ENCODE measurements around the gene PCAT7. TPM values are rescaled to one million over a fixed set of nuclear protein-coding genes. Genes with fewer than 3 reads are reported as not detected.
A peak's percentile ranks its signal among the peaks of the same experiment; 100 is the strongest.

PCAT7 gene
- total and polyA plus RNA-seq, 2 donors (not counting 3 experiments of a cell fraction or from before 2014, with no cell fraction given), result not detected

GRCh38 chr9:94586316-94586715 lies 31.4 kb downstream of the PCAT7 start:
- Histone ChIP-seq H3K27ac (ENCODE audit: insufficient read depth, low read depth, low read length) (no peak overlapping the region), H3K27me3 (ENCODE audit: control insufficient read depth in 2 of 2, insufficient read depth in 2 of 2, low read length in 2 of 2) (no peaks in the 10 kb centered on the region), H3K36me3 (ENCODE audit: control insufficient read depth in 2 of 2, extremely low read depth in 1 of 2, insufficient read depth in 2 of 2, low read length in 2 of 2) (no peaks in the 10 kb centered on the region), H3K4me2 (ENCODE audit: insufficient read depth, low read length) (no peak overlapping the region), H3K4me3 (replicated peaks in 1 of 3; ENCODE audit: insufficient read depth in 1 of 3, low read depth in 1 of 3, low read length in 3 of 3) (no peak overlapping the region), H3K9me1 (replicated peaks; ENCODE audit: control insufficient read depth, extremely low read depth, insufficient read depth, low read length) (no peaks in the 10 kb centered on the region), H4K20me1 (replicated peaks; ENCODE audit: control insufficient read depth, extremely low read depth, insufficient read depth, low read length) (no peaks in the 10 kb centered on the region), H2AFZ (ENCODE audit: low read depth, low read length) (no peak overlapping the region), H3K9me3 (replicated peaks; ENCODE audit: control insufficient read depth, insufficient read depth, low read length) (no peaks in the 10 kb centered on the region), H3K4me1 (ENCODE audit: control insufficient read depth, extremely low read depth, insufficient read depth, low read length) (no peaks in the 10 kb centered on the region), H3K79me2 (ENCODE audit: control insufficient read depth, insufficient read depth, low read length) (no peaks in the 10 kb centered on the region), H3K9ac (replicated peaks; ENCODE audit: extremely low read depth, insufficient read depth, low read length) (no peak overlapping the region)
- no peak for TF ChIP-seq JUN (IDR thresholded peaks at IDR 0.05; ENCODE audit: borderline replicate concordance, insufficient read depth, insufficient read length, low read depth)
- no peak for TF ChIP-seq POLR2A (IDR thresholded peaks at IDR 0.05; ENCODE audit: low read depth, low read length)
- TF ChIP-seq GATA2 (IDR thresholded peaks at IDR 0.05; ENCODE audit: insufficient read depth, insufficient read length, low read depth, low read length), result no peak
- DNase-seq (ENCODE audit: low read depth, low spot score) (no peak), FAIRE-seq (no peak)
- BruUV-seq (replicated peaks), result no TSS peak
- ChIA-PET CTCF (interaction anchor here (1.7 kb wide), 1 partner anchor 11 kb away, joined by 5 read pairs; no protein-coding TSS in a partner anchor), POLR2A (no interaction called here)
- dilution Hi-C loops (cut with MboI; ENCODE audit: extremely low pct_ligation_motif_present, low sequenced_read_pairs) (no loop called here), intact Hi-C loops (cut with micrococcal nuclease) (no loop called here)

DNA sequence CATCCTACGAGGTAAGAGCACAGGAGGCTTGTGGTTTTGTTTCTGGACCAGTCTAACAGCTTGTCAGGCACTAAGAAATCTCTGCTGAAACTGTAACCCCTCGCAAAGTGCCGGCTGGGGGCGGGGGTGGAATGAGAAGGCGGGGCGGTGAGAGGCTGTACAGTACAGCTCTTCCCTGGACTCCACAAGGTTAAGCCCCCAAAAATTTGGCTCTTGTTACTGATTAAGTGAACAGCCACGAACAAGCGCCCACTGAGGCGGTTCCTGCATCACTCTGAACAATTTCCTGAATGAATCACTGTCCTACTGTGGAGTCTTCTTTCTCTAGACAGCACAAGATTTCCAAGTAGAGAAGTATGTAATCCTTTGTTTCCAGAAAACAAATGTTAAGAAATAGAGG lies 31.9 kb downstream of the PCAT7 start:
- Histone ChIP-seq H3K4me1 (ENCODE audit: control insufficient read depth, extremely low read depth, insufficient read depth, low read length) (no peaks in the 10 kb centered on the region), H3K4me3 (replicated peaks in 1 of 3; ENCODE audit: insufficient read depth in 1 of 3, low read depth in 1 of 3, low read length in 3 of 3) (no peak overlapping the region), H3K27me3 (ENCODE audit: control insufficient read depth in 2 of 2, insufficient read depth in 2 of 2, low read length in 2 of 2) (no peaks in the 10 kb centered on the region), H3K36me3 (ENCODE audit: control insufficient read depth in 2 of 2, extremely low read depth in 1 of 2, insufficient read depth in 2 of 2, low read length in 2 of 2) (no peaks in the 10 kb centered on the region), H4K20me1 (replicated peaks; ENCODE audit: control insufficient read depth, extremely low read depth, insufficient read depth, low read length) (no peaks in the 10 kb centered on the region), H2AFZ (ENCODE audit: low read depth, low read length) (no peak overlapping the region), H3K27ac (ENCODE audit: insufficient read depth, low read depth, low read length) (no peak overlapping the region), H3K4me2 (ENCODE audit: insufficient read depth, low read length) (no peak overlapping the region), H3K79me2 (ENCODE audit: control insufficient read depth, insufficient read depth, low read length) (no peaks in the 10 kb centered on the region), H3K9ac (replicated peaks; ENCODE audit: extremely low read depth, insufficient read depth, low read length) (no peak overlapping the region), H3K9me3 (replicated peaks; ENCODE audit: control insufficient read depth, insufficient read depth, low read length) (no peaks in the 10 kb centered on the region), H3K9me1 (replicated peaks; ENCODE audit: control insufficient read depth, extremely low read depth, insufficient read depth, low read length) (no peaks in the 10 kb centered on the region)
- FAIRE-seq (no peak), DNase-seq (ENCODE audit: low read depth, low spot score) (no peak)
- BruUV-seq (replicated peaks), result no TSS peak
- intact Hi-C loops (cut with micrococcal nuclease) (no loop called here), dilution Hi-C loops (cut with MboI; ENCODE audit: extremely low pct_ligation_motif_present, low sequenced_read_pairs) (no loop called here)
- CTCF ChIA-PET, result interaction anchor here (1.7 kb wide), 1 partner anchor 11 kb away, joined by 5 read pairs; no protein-coding TSS in a partner anchor
- TF ChIP-seq, protein P1, sequence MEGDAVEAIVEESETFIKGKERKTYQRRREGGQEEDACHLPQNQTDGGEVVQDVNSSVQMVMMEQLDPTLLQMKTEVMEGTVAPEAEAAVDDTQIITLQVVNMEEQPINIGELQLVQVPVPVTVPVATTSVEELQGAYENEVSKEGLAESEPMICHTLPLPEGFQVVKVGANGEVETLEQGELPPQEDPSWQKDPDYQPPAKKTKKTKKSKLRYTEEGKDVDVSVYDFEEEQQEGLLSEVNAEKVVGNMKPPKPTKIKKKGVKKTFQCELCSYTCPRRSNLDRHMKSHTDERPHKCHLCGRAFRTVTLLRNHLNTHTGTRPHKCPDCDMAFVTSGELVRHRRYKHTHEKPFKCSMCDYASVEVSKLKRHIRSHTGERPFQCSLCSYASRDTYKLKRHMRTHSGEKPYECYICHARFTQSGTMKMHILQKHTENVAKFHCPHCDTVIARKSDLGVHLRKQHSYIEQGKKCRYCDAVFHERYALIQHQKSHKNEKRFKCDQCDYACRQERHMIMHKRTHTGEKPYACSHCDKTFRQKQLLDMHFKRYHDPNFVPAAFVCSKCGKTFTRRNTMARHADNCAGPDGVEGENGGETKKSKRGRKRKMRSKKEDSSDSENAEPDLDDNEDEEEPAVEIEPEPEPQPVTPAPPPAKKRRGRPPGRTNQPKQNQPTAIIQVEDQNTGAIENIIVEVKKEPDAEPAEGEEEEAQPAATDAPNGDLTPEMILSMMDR (IDR thresholded peaks at IDR 0.05; ENCODE audit: extremely low read depth in 1 of 2, insufficient read depth in 1 of 2, low read depth in 1 of 2, low read length in 2 of 2), result no peak
- no peak for TF ChIP-seq MYC (IDR thresholded peaks at IDR 0.05; ENCODE audit: low read depth, low read length)
- peak; percentile 32 for TF ChIP-seq FOS (IDR thresholded peaks at IDR 0.05; ENCODE audit: borderline replicate concordance, insufficient read depth, low read length)
- no peak for TF ChIP-seq POLR2A (IDR thresholded peaks at IDR 0.05; ENCODE audit: low read depth, low read length)
- TF ChIP-seq JUN (IDR thresholded peaks at IDR 0.05; ENCODE audit: borderline replicate concordance, insufficient read depth, insufficient read length, low read depth), result no peak
- TF ChIP-seq EZH2 (IDR thresholded peaks at IDR 0.05; ENCODE audit: borderline replicate concordance, low read depth, low read length, severe bottlenecking), result no peak
- POLR2A ChIA-PET, result no interaction called here
